Coronary artery (tissue), 2 donors: ENCODE data around the gene MAP7D3.

Experiments used
- DNase-seq: peaks from one replicate; pipeline ENCODE4 v3.0.0-alpha.2; 2017; ENCODE audit warnings: low spot score
- H3K27ac ChIP-seq, 2 donors: fragments of 200-600 bp; sonication (generic); one replicate each; pipeline ENCODE4 v1.5.1; 2016 to 2019
- H3K4me3 ChIP-seq: fragments of 200-600 bp; sonication (generic); 2 replicates; pipeline ENCODE4 v1.5.1; 2016; ENCODE audit warnings: mild to moderate bottlenecking, moderate library complexity
- CTCF ChIP-seq: fragments of 200-600 bp; sonication (generic); IDR thresholded peaks from one replicate; pipeline ENCODE4 v1.5.1; 2019; ENCODE audit warnings: antibody characterized with exemption

The MAP7D3 gene

GRCh38 chrX:136201601-136202000 is 49.6 kb downstream of the MAP7D3 start:
- Histone ChIP-seq H3K4me3 (peak overlapping the region; percentile 60), H3K27ac (peak overlapping the region; percentile 64 to 89)
- DNase-seq = no peak
- TF ChIP-seq CTCF = no peak

- Histone ChIP-seq H3K4me3 (peak overlapping the region; percentile 60), H3K27ac (peak overlapping the region; percentile 64 to 89)
- TF ChIP-seq CTCF = peak; percentile 17
- DNase-seq = peak; percentile 68
These were observed 50.7 kb downstream of the MAP7D3 start for GRCh38 chrX:136200466-136200865.

- no peak for DNase-seq
- Histone ChIP-seq H3K27ac (peak overlapping the region; percentile 64 to 83), H3K4me3 (peak overlapping the region; percentile 60)
- TF ChIP-seq CTCF = no peak
These were observed 51.8 kb downstream of the MAP7D3 start for GRCh38 chrX:136199365-136199764.

- peak overlapping the region; percentile 64 to 83 for H3K27ac ChIP-seq
- no peak for TF ChIP-seq CTCF
- no peak for DNase-seq
- H3K4me3 ChIP-seq = peak overlapping the region; percentile 60
These were observed 52.4 kb downstream of the MAP7D3 start for GRCh38 chrX:136198678-136199243.

GRCh38 chrX:136198010-136198409 is 53.2 kb downstream of the MAP7D3 start:
- TF ChIP-seq CTCF = no peak
- no peak for DNase-seq
- H3K4me3 ChIP-seq = peak overlapping the region; percentile 60
- peak overlapping the region; percentile 64 to 83 for H3K27ac ChIP-seq

GRCh38 chrX:136196691-136197155 is 54.5 kb downstream of the MAP7D3 start:
- no peak for TF ChIP-seq CTCF

GRCh38 chrX:136195247-136195646 is 56.0 kb downstream of the MAP7D3 start:
- peak overlapping the region; percentile 64 to 85 for H3K27ac ChIP-seq
- TF ChIP-seq CTCF = no peak
- DNase-seq = no peak

More at GRCh38 chrX:136196691-136197155, 54.5 kb downstream of the MAP7D3 start:
- Histone ChIP-seq H3K27ac (peak overlapping the region; percentile 64 to 85), H3K4me3 (peak overlapping the region; percentile 48)
- no peak for DNase-seq

More at GRCh38 chrX:136195247-136195646, 56.0 kb downstream of the MAP7D3 start:
- no peak overlapping the region for H3K4me3 ChIP-seq
